HG03571 (cell line): ENCODE measurements around the gene CDRT4.

Experiments
- ATAC-seq: cut with Tn5 transposase; IDR thresholded peaks from one replicate; pipeline ENCODE4 v1.9.1; 2021; ENCODE audit not compliant: unreplicated experiment

The CDRT4 gene

GRCh38 chr17:15398291-15398690 is 69.1 kb downstream of the CDRT4 start:
- no peak for ATAC-seq

DNA sequence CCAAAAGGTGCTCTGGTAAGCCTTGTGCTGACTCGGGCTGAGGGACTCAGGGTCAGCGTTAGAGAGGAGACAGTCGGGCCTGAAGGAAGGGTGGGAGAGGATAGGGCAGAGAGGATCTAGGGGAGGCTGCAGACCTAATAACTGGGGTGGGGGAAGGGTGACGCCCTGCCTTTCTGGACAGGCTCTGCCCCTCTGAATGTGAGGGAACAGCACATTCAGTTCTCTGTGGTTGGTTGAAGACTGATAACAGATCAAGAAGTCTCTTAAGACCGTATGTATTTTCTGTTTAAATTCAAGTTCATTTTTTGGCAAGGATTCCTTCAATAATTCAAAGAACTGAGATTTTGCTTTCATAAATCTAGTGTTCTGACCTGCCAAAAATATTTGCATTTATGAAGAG is 69.8 kb downstream of the CDRT4 start:
- ATAC-seq, result no peak

- ATAC-seq, result no peak
These were observed 72.3 kb downstream of the CDRT4 start for GRCh38 chr17:15395091-15395490.

- ATAC-seq, result no peak
These were observed 74.0 kb downstream of the CDRT4 start for GRCh38 chr17:15393414-15393813.

- ATAC-seq, result no peak
These were observed 75.1 kb downstream of the CDRT4 start for GRCh38 chr17:15392326-15392741.

DNA sequence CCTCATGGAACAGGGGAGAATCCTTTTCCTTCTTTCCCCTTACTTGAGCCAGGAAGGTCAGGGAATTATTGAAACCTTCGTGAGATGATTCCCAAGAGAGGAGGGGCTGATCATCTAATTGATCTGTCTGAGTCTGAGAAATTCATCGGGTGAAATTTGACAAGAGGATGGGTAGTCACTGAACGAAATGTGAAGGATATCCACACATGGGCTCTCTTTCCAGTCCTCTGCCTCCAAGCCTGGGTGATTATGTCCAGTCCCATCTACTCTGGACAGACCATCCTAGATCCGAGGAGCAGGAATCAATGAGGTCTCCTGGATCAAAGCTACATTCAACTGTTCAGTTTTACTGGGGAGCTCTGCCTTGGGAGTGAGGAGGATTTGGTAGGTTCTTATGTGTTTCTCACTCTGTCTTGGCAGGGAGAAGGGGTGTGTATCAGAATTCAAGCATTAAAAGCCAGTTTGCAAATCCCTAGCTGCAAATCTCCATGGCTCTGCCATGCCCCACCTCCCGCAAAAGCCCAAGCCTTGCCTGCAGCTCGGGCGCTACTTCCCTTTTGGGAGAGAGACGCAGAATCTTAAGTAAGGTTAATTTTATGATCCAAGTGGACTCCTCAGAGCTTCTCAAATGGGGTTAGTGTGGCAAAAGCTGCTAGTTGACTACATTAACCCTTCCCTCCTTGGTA is 78.9 kb downstream of the CDRT4 start:
- no peak for ATAC-seq

GRCh38 chr17:15386083-15386482 is 81.3 kb downstream of the CDRT4 start:
- ATAC-seq, result no peak
